CD8-positive, alpha-beta memory T cell (primary cell): ENCODE data around the gene RBP3. TPM values are rescaled to one million over a fixed set of nuclear protein-coding genes. Genes with fewer than 3 reads are reported as not detected.

Source experiments
- CTCF ChIA-PET: fragments of 350-600 bp; sonication (Branson Sonifier 250); formaldehyde crosslinking; loops from one replicate; lab custom pipeline; 2021; ENCODE audit warnings: antibody characterized with exemption; lab: Charles Lee
- POLR2A ChIA-PET: fragments of 350-600 bp; sonication (Branson Sonifier 250); formaldehyde crosslinking; loops from one replicate; lab custom pipeline; 2021; ENCODE audit warnings: antibody characterized with exemption; lab: Charles Lee
- DNase-seq, 5 donors: peaks; one replicate each; pipeline versions ENCODE4 v3.0.0 to v3.0.0-alpha.2; 2020 to 2022; ENCODE audit warnings: mixed read lengths in 1 of 5
- H3K27ac ChIP-seq: one replicate; pipeline ENCODE4 v1.7.0; 2013; ENCODE audit warnings: low read depth, mild to moderate bottlenecking, low read length, moderate library complexity
- H3K27me3 ChIP-seq: 2 replicates; pipeline ENCODE4 v1.7.0; 2013; ENCODE audit warnings: low read length, mild to moderate bottlenecking; ENCODE audit not compliant: insufficient read depth, poor library complexity, severe bottlenecking
- H3K36me3 ChIP-seq: 2 replicates; pipeline ENCODE4 v1.7.0; 2013; ENCODE audit warnings: mild to moderate bottlenecking, low read length, moderate library complexity; ENCODE audit not compliant: insufficient read depth
- H3K4me1 ChIP-seq: 2 replicates; pipeline ENCODE4 v1.7.0; 2013; ENCODE audit warnings: mild to moderate bottlenecking, low read length, moderate library complexity; ENCODE audit not compliant: insufficient read depth
- H3K4me3 ChIP-seq: 2 replicates; pipeline ENCODE4 v1.7.0; 2013; ENCODE audit warnings: mild to moderate bottlenecking, low read length
- H3K9me3 ChIP-seq: 2 replicates; pipeline ENCODE4 v1.7.0; 2013; ENCODE audit warnings: mild to moderate bottlenecking, low read length
- H3K27ac Mint-ChIP-seq, 8 donors: one replicate each; pipeline ENCODE4 v1.8.0; 2020 to 2021; ENCODE audit warnings: mixed read lengths in 8 of 8, mild to moderate bottlenecking in 6 of 8, inconsistent platforms in 3 of 8, moderate library complexity in 3 of 8
- H3K27me3 Mint-ChIP-seq, 2 donors: one replicate each; pipeline ENCODE4 v1.8.0; 2020 to 2021; ENCODE audit warnings: mixed read lengths in 2 of 2, mild to moderate bottlenecking in 1 of 2, moderate library complexity in 1 of 2
- H3K36me3 Mint-ChIP-seq, 3 donors: one replicate each; pipeline ENCODE4 v1.8.0; 2020 to 2021; ENCODE audit warnings: mixed read lengths in 3 of 3, inconsistent platforms in 1 of 3, mild to moderate bottlenecking in 1 of 3
- H3K4me1 Mint-ChIP-seq, 3 donors: one replicate each; pipeline ENCODE4 v1.8.0; 2020 to 2021; ENCODE audit warnings: mixed read lengths in 3 of 3, inconsistent platforms in 1 of 3, mild to moderate bottlenecking in 1 of 3
- H3K4me3 Mint-ChIP-seq, 7 donors: one replicate each; pipeline ENCODE4 v1.8.0; 2020 to 2021; ENCODE audit warnings: mixed read lengths in 7 of 7, mild to moderate bottlenecking in 6 of 7, moderate library complexity in 4 of 7, inconsistent platforms in 2 of 7
- H3K9me3 Mint-ChIP-seq, 5 donors: one replicate each; pipeline ENCODE4 v1.8.0; 2020 to 2022; ENCODE audit warnings: mixed read lengths in 5 of 5, mild to moderate bottlenecking in 3 of 5, moderate library complexity in 2 of 5, inconsistent platforms in 1 of 5
- polyA plus RNA-seq: library from polyadenylated mRNA; unstranded; fragments of 300-500 nt; fragmentation: Illumina TruSeq; gene quantifications from one replicate; pipeline ENCODE4 v1.2.3, GENCODE V29; 2021
- total RNA-seq, 2 experiments: library from RNA; stranded (reverse); gene quantifications; one replicate each; pipeline ENCODE4 v1.2.3, GENCODE V29; 2021

RBP3 gene
- total and polyA plus RNA-seq, 3 experiments from 2014 or later = not detected

DNA sequence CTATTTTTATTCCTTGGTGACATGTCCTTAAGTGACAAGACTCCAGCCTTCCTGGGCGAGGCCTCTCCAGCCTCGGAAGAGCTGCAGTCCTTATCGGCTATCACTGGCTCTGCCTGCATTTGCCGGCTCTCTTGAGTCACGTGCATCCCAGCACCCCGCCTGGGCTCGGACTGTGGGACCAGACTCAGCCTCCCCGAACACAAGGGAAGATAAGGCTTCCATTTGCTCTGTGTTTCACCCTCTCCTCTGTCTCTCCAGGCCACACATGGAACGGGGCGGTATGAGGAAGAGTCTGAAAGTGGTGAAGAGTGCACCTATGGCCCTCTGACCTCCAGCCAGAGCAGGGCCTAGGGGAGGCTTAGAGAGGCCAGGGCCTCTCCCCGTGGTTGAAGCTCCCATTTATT, 21.2 kb upstream of the RBP3 start:
- H3K9me3 ChIP-seq = no peaks in the 10 kb centered on the region
- peaks cover 0 to 3% of the 10 kb centered on the region in 2 donors for H3K27me3 Mint-ChIP-seq
- POLR2A ChIA-PET = no interaction called here
- no peaks in the 10 kb centered on the region for H3K4me1 ChIP-seq
- no peak for DNase-seq
- no peaks in the 10 kb centered on the region for H3K4me1 Mint-ChIP-seq
- H3K27ac ChIP-seq = peak overlapping the region; percentile 7
- no peaks in the 10 kb centered on the region for H3K36me3 Mint-ChIP-seq
- CTCF ChIA-PET = no interaction called here
- H3K4me3 ChIP-seq = no peak overlapping the region
- no peaks in the 10 kb centered on the region for H3K36me3 ChIP-seq
- H3K4me3 Mint-ChIP-seq = no peak overlapping the region
- peaks cover 0 to 3% (median 0%) of the 10 kb centered on the region in 5 donors for H3K9me3 Mint-ChIP-seq
- H3K27ac Mint-ChIP-seq = no peak overlapping the region
- H3K27me3 ChIP-seq = no peaks in the 10 kb centered on the region

GRCh38 chr10:47329855-47330254, 18.3 kb upstream of the RBP3 start:
- H3K27ac Mint-ChIP-seq = no peak overlapping the region
- Histone ChIP-seq H3K4me1 (no peaks in the 10 kb centered on the region), H3K27me3 (no peaks in the 10 kb centered on the region), H3K9me3 (no peaks in the 10 kb centered on the region), H3K27ac (no peak overlapping the region), H3K36me3 (no peaks in the 10 kb centered on the region), H3K4me3 (no peak overlapping the region)
- no peaks in the 10 kb centered on the region for H3K36me3 Mint-ChIP-seq
- no peak for DNase-seq
- no peak overlapping the region for H3K4me3 Mint-ChIP-seq
- no peaks in the 10 kb centered on the region for H3K4me1 Mint-ChIP-seq
- POLR2A ChIA-PET = no interaction called here
- H3K27me3 Mint-ChIP-seq = peaks cover 0 to 8% of the 10 kb centered on the region in 2 donors
- CTCF ChIA-PET = no interaction called here
- peaks cover 0 to 3% (median 0%) of the 10 kb centered on the region in 5 donors for H3K9me3 Mint-ChIP-seq

- POLR2A ChIA-PET = no interaction called here
- CTCF ChIA-PET = no interaction called here
Observed at GRCh38 chr10:47330366-47330765, 17.8 kb upstream of the RBP3 start.

DNA sequence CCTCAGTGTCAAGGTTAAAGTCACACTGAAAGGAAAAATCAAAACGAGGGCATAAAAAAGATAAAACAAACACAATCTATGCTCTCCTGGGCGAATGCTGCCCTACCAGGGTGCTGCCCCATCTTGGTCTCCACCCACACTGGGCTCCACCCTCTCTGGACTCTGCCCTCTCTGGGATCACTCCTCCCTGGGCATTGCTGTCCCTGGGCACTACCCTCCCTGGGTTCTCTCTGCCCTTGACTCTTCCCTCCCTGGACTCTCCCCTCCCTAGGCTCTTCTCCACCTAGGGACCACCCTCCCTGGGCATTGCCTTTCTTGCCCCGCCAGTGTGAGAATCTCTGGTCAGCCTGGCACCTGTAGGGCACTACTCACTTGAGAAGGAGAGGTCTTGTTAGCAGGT, 17.4 kb upstream of the RBP3 start:
- no peak overlapping the region for H3K4me3 Mint-ChIP-seq
- no peak overlapping the region for H3K4me3 ChIP-seq
- no peaks in the 10 kb centered on the region for H3K36me3 Mint-ChIP-seq
- H3K4me1 Mint-ChIP-seq = no peaks in the 10 kb centered on the region
- H3K27me3 Mint-ChIP-seq = peaks cover 0 to 11% of the 10 kb centered on the region in 2 donors
- no peaks in the 10 kb centered on the region for H3K27me3 ChIP-seq
- H3K36me3 ChIP-seq = no peaks in the 10 kb centered on the region
- POLR2A ChIA-PET = no interaction called here
- no peak overlapping the region for H3K27ac Mint-ChIP-seq
- H3K27ac ChIP-seq = no peak overlapping the region
- CTCF ChIA-PET = no interaction called here
- no peak for DNase-seq
- no peaks in the 10 kb centered on the region for H3K9me3 ChIP-seq
- no peaks in the 10 kb centered on the region for H3K4me1 ChIP-seq
- H3K9me3 Mint-ChIP-seq = peaks cover 0 to 3% (median 0%) of the 10 kb centered on the region in 5 donors

More at GRCh38 chr10:47330366-47330765, 17.8 kb upstream of the RBP3 start:
- no peaks in the 10 kb centered on the region for H3K36me3 ChIP-seq
- Mint-ChIP-seq H3K36me3 (no peaks in the 10 kb centered on the region), H3K4me3 (no peak overlapping the region), H3K27me3 (peaks cover 0 to 11% of the 10 kb centered on the region in 2 donors), H3K4me1 (no peaks in the 10 kb centered on the region), H3K27ac (no peak overlapping the region), H3K9me3 (peaks cover 0 to 3% (median 0%) of the 10 kb centered on the region in 5 donors)
- H3K27ac ChIP-seq = no peak overlapping the region
- H3K27me3 ChIP-seq = no peaks in the 10 kb centered on the region
- H3K4me3 ChIP-seq = no peak overlapping the region
- DNase-seq = no peak
- H3K4me1 ChIP-seq = no peaks in the 10 kb centered on the region
- H3K9me3 ChIP-seq = no peaks in the 10 kb centered on the region

- Histone ChIP-seq H3K9me3 (no peaks in the 10 kb centered on the region), H3K4me3 (no peak overlapping the region), H3K36me3 (no peaks in the 10 kb centered on the region), H3K27me3 (no peaks in the 10 kb centered on the region), H3K27ac (no peak overlapping the region), H3K4me1 (no peaks in the 10 kb centered on the region)
- no peak for DNase-seq
- Mint-ChIP-seq H3K27me3 (peaks cover 0 to 15% of the 10 kb centered on the region in 2 donors), H3K27ac (no peak overlapping the region), H3K9me3 (peaks cover 0 to 3% (median 0%) of the 10 kb centered on the region in 5 donors), H3K4me1 (no peaks in the 10 kb centered on the region), H3K36me3 (no peaks in the 10 kb centered on the region), H3K4me3 (no peak overlapping the region)
- ChIA-PET POLR2A (no interaction called here), CTCF (interaction anchor here (1.1 to 2.0 kb wide), 2 partner anchors 10 to 20 kb away, joined by 3 to 8 read pairs; no protein-coding TSS in a partner anchor)
Observed at GRCh38 chr10:47331491-47331890, 16.7 kb upstream of the RBP3 start.

GRCh38 chr10:47331954-47332353, 16.2 kb upstream of the RBP3 start:
- Histone ChIP-seq H3K4me1 (no peaks in the 10 kb centered on the region), H3K27ac (no peak overlapping the region), H3K36me3 (no peaks in the 10 kb centered on the region), H3K27me3 (no peaks in the 10 kb centered on the region), H3K9me3 (no peaks in the 10 kb centered on the region), H3K4me3 (no peak overlapping the region)
- Mint-ChIP-seq H3K4me3 (no peak overlapping the region), H3K36me3 (no peaks in the 10 kb centered on the region), H3K27me3 (peaks cover 0 to 15% of the 10 kb centered on the region in 2 donors), H3K4me1 (no peaks in the 10 kb centered on the region), H3K27ac (no peak overlapping the region), H3K9me3 (peaks cover 0 to 3% (median 0%) of the 10 kb centered on the region in 5 donors)
- ChIA-PET CTCF (interaction anchor here (1.1 to 2.0 kb wide), 2 partner anchors 9 to 21 kb away, joined by 3 to 8 read pairs; no protein-coding TSS in a partner anchor), POLR2A (no interaction called here)
- DNase-seq = no peak

DNA sequence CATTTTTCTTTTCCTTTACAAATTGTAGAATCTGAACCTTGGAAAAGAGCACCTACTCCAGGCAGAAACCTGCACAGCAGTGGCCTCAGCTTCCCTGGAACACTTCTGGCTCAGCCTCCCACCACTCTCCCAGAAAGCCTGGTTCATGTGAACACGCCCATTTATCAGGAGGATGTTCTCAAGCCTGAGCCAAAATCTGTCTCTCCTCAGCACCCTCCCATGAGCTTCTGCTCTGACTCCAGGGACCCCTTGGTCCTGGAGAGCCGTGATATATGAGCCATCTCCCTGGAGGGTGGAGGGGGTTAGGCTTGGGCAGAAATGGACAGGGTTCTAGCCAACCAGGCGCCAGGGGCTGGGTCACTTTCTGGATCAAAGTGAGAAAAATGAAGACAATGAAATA, 15.8 kb upstream of the RBP3 start:
- no peaks in the 10 kb centered on the region for H3K27me3 ChIP-seq
- H3K4me3 ChIP-seq = no peak overlapping the region
- Mint-ChIP-seq H3K27me3 (peaks cover 0 to 15% of the 10 kb centered on the region in 2 donors), H3K4me1 (no peaks in the 10 kb centered on the region), H3K9me3 (peaks cover 0 to 3% (median 0%) of the 10 kb centered on the region in 5 donors), H3K27ac (no peak overlapping the region), H3K36me3 (no peaks in the 10 kb centered on the region), H3K4me3 (no peak overlapping the region)
- POLR2A ChIA-PET = no interaction called here
- no peak overlapping the region for H3K27ac ChIP-seq
- no peaks in the 10 kb centered on the region for H3K9me3 ChIP-seq
- CTCF ChIA-PET = interaction anchor here (1.1 to 2.0 kb wide), 2 partner anchors 9 to 21 kb away, joined by 3 to 8 read pairs; no protein-coding TSS in a partner anchor
- no peak for DNase-seq
- H3K4me1 ChIP-seq = no peaks in the 10 kb centered on the region
- no peaks in the 10 kb centered on the region for H3K36me3 ChIP-seq

DNA sequence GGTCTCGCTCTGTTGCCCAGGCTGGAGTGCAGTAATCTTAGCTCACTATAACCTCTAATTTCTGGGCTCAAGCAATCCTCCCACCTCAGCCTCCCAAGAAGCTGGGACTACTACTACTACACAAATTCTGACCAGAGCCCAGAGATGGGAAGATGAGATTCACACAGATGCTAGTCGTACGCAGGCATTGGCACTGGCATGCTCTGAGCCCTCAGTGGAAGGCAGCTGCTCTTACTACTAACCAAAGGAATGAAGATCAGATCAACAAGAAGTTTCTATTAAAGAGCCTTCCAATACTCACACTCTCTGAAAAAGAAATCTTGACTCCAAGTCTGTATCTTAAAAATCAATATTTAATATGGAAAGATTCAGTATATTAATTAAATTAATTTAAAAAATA, 15.2 kb upstream of the RBP3 start:
- ChIA-PET POLR2A (no interaction called here), CTCF (interaction anchor here (2.0 kb wide), 1 partner anchor 22 kb away, joined by 8 read pairs; no protein-coding TSS in a partner anchor)
- H3K9me3 Mint-ChIP-seq = peaks cover 0 to under 1% (median 0%) of the 10 kb centered on the region in 5 donors
- H3K9me3 ChIP-seq = no peaks in the 10 kb centered on the region
- no peak overlapping the region for H3K27ac Mint-ChIP-seq
- peaks cover 0 to 15% of the 10 kb centered on the region in 2 donors for H3K27me3 Mint-ChIP-seq
- H3K4me1 ChIP-seq = no peaks in the 10 kb centered on the region
- no peak for DNase-seq
- no peaks in the 10 kb centered on the region for H3K36me3 Mint-ChIP-seq
- no peaks in the 10 kb centered on the region for H3K4me1 Mint-ChIP-seq
- H3K27ac ChIP-seq = no peak overlapping the region
- H3K4me3 Mint-ChIP-seq = no peak overlapping the region
- H3K27me3 ChIP-seq = no peaks in the 10 kb centered on the region
- H3K4me3 ChIP-seq = no peak overlapping the region
- no peaks in the 10 kb centered on the region for H3K36me3 ChIP-seq
